ENCODE results near the gene PRDM7.
A peak's percentile ranks its signal among the peaks of the same experiment; 100 is the strongest.
"Not testable (repeated sequence)": the region's sequence is repeated elsewhere in the genome, so short reads cannot be mapped to it uniquely, and the experiment has no call there.

Gene PRDM7

GRCh38 chr16:90077240-90077756 lies at the start of gene PRDM7:
PRDM7 (minus strand) TSS chr16:90077331; CDS start chr16:90075910, 1,421 bp downstream.
- H3K4me1 ChIP-seq, result peaks cover 7% of the 10 kb centered on the region
- H3K4me3 ChIP-seq, result peak within 1 kb of the TSS; percentile 20
- DNase-seq (ENCODE audit: low spot score in 2 of 2), result peak; percentile 96 to 100
- no peaks in the 10 kb centered on the region for H3K9me3 ChIP-seq
- in situ Hi-C loops (cut with MboI; ENCODE audit: low sequenced_read_pairs), result no loop called here
- no peaks in the 10 kb centered on the region for H3K36me3 ChIP-seq (replicated peaks)
- no peaks in the 10 kb centered on the region for H3K27me3 ChIP-seq (ENCODE audit: low read depth)

GRCh38 chr16:90121846-90122245 lies 44.7 kb upstream of the PRDM7 start:
- H3K27me3 ChIP-seq (ENCODE audit: low read depth); in situ Hi-C loops (cut with MboI; ENCODE audit: low sequenced_read_pairs); H3K36me3 ChIP-seq (replicated peaks); H3K9me3 ChIP-seq; DNase-seq (ENCODE audit: low spot score in 2 of 2); H3K4me3 ChIP-seq; H3K4me1 ChIP-seq: not testable (repeated sequence)

GRCh38 chr16:90107617-90108016 lies 30.5 kb upstream of the PRDM7 start:
- H3K27me3 ChIP-seq (ENCODE audit: low read depth); H3K36me3 ChIP-seq (replicated peaks); H3K4me1 ChIP-seq; H3K4me3 ChIP-seq; H3K9me3 ChIP-seq; in situ Hi-C loops (cut with MboI; ENCODE audit: low sequenced_read_pairs); DNase-seq (ENCODE audit: low spot score in 2 of 2): not testable (repeated sequence)

- H3K4me3 ChIP-seq; H3K9me3 ChIP-seq; DNase-seq (ENCODE audit: low spot score in 2 of 2); in situ Hi-C loops (cut with MboI; ENCODE audit: low sequenced_read_pairs); H3K27me3 ChIP-seq (ENCODE audit: low read depth); H3K36me3 ChIP-seq (replicated peaks); H3K4me1 ChIP-seq: not testable (repeated sequence)
These were observed 29.9 kb upstream of the PRDM7 start for GRCh38 chr16:90107060-90107459.

- in situ Hi-C loops (cut with MboI; ENCODE audit: low sequenced_read_pairs); DNase-seq (ENCODE audit: low spot score in 2 of 2); H3K4me3 ChIP-seq; H3K27me3 ChIP-seq (ENCODE audit: low read depth); H3K4me1 ChIP-seq; H3K36me3 ChIP-seq (replicated peaks); H3K9me3 ChIP-seq: not testable (repeated sequence)
These were observed 29.1 kb upstream of the PRDM7 start for GRCh38 chr16:90106271-90106670.

GRCh38 chr16:90104725-90105124 lies 27.6 kb upstream of the PRDM7 start:
- H3K36me3 ChIP-seq (replicated peaks); H3K4me3 ChIP-seq; H3K9me3 ChIP-seq; H3K27me3 ChIP-seq (ENCODE audit: low read depth); in situ Hi-C loops (cut with MboI; ENCODE audit: low sequenced_read_pairs); H3K4me1 ChIP-seq; DNase-seq (ENCODE audit: low spot score in 2 of 2): not testable (repeated sequence)

GRCh38 chr16:90102086-90102884 lies 25.2 kb upstream of the PRDM7 start:
- H3K27me3 ChIP-seq (ENCODE audit: low read depth); in situ Hi-C loops (cut with MboI; ENCODE audit: low sequenced_read_pairs); DNase-seq (ENCODE audit: low spot score in 2 of 2); H3K9me3 ChIP-seq; H3K4me3 ChIP-seq; H3K4me1 ChIP-seq; H3K36me3 ChIP-seq (replicated peaks): not testable (repeated sequence)

GRCh38 chr16:90101332-90101731 lies 24.2 kb upstream of the PRDM7 start:
- H3K9me3 ChIP-seq; H3K4me1 ChIP-seq; H3K36me3 ChIP-seq (replicated peaks); DNase-seq (ENCODE audit: low spot score in 2 of 2); H3K4me3 ChIP-seq; H3K27me3 ChIP-seq (ENCODE audit: low read depth); in situ Hi-C loops (cut with MboI; ENCODE audit: low sequenced_read_pairs): not testable (repeated sequence)

GRCh38 chr16:90100790-90101189 lies 23.7 kb upstream of the PRDM7 start:
- DNase-seq (ENCODE audit: low spot score in 2 of 2); H3K9me3 ChIP-seq; H3K4me1 ChIP-seq; H3K36me3 ChIP-seq (replicated peaks); H3K4me3 ChIP-seq; in situ Hi-C loops (cut with MboI; ENCODE audit: low sequenced_read_pairs); H3K27me3 ChIP-seq (ENCODE audit: low read depth): not testable (repeated sequence)

- H3K4me1 ChIP-seq; in situ Hi-C loops (cut with MboI; ENCODE audit: low sequenced_read_pairs); DNase-seq (ENCODE audit: low spot score in 2 of 2); H3K9me3 ChIP-seq; H3K4me3 ChIP-seq; H3K27me3 ChIP-seq (ENCODE audit: low read depth); H3K36me3 ChIP-seq (replicated peaks): not testable (repeated sequence)
These were observed 23.1 kb upstream of the PRDM7 start for GRCh38 chr16:90100229-90100628.

GRCh38 chr16:90098936-90099335 lies 21.8 kb upstream of the PRDM7 start:
- H3K36me3 ChIP-seq (replicated peaks); DNase-seq (ENCODE audit: low spot score in 2 of 2); H3K4me3 ChIP-seq; in situ Hi-C loops (cut with MboI; ENCODE audit: low sequenced_read_pairs); H3K27me3 ChIP-seq (ENCODE audit: low read depth); H3K4me1 ChIP-seq; H3K9me3 ChIP-seq: not testable (repeated sequence)

GRCh38 chr16:90097010-90097684 lies 20.0 kb upstream of the PRDM7 start:
- in situ Hi-C loops (cut with MboI; ENCODE audit: low sequenced_read_pairs); DNase-seq (ENCODE audit: low spot score in 2 of 2); H3K9me3 ChIP-seq; H3K36me3 ChIP-seq (replicated peaks); H3K4me3 ChIP-seq; H3K27me3 ChIP-seq (ENCODE audit: low read depth); H3K4me1 ChIP-seq: not testable (repeated sequence)

GRCh38 chr16:90094791-90095190 lies 17.7 kb upstream of the PRDM7 start:
- not testable (repeated sequence) for DNase-seq (ENCODE audit: low spot score in 2 of 2); H3K27me3 ChIP-seq (ENCODE audit: low read depth)

GRCh38 chr16:90094296-90094695 lies 17.2 kb upstream of the PRDM7 start:
- H3K4me3 ChIP-seq; H3K27me3 ChIP-seq (ENCODE audit: low read depth); H3K9me3 ChIP-seq; DNase-seq (ENCODE audit: low spot score in 2 of 2); in situ Hi-C loops (cut with MboI; ENCODE audit: low sequenced_read_pairs); H3K36me3 ChIP-seq (replicated peaks); H3K4me1 ChIP-seq: not testable (repeated sequence)

More at GRCh38 chr16:90094791-90095190, 17.7 kb upstream of the PRDM7 start:
- H3K4me1 ChIP-seq; H3K4me3 ChIP-seq; in situ Hi-C loops (cut with MboI; ENCODE audit: low sequenced_read_pairs); H3K9me3 ChIP-seq; H3K36me3 ChIP-seq (replicated peaks): not testable (repeated sequence)

All from HAP-1 (cell line).